Fibroblast of skin of left biceps (primary cell): ENCODE data around the gene ID2.

Source experiments
- DNase-seq, 2 experiments: peaks; one replicate each; pipeline ENCODE4 v3.0.0-alpha.2; 2013; ENCODE audit warnings: low read depth in 2 of 2

The ID2 gene

DNA sequence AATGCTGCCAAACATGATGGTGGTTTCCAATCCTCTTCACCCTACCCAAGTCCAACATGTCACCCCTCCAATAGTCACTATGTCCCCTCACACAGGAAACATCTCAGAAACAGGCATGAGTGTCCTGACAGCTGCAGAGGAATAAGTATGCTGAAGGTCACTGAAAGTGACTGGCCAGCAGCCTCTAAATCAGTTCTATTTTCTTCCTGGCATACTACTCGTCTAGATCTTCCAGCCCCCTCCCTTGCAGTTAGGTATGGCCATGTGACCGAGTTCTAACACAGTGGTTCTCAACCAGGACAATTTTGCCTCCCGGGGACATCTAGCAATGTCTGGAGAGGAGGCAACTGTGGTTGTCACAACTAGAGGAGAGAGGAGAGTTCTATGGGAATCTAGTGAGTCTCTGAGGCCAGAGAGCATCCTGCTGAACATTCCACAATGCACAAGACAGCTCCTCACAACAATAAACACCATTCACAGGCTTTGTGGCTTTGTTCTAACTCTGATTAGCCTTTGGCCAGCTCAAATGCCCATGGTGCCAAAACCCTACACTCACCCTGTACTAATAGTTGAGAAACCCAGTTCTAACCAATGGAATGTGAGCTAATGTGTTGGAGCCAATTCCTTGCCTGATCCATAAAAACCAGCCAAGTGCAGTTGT lies 12.6 kb upstream of the ID2 start:
- no peak for DNase-seq

DNA sequence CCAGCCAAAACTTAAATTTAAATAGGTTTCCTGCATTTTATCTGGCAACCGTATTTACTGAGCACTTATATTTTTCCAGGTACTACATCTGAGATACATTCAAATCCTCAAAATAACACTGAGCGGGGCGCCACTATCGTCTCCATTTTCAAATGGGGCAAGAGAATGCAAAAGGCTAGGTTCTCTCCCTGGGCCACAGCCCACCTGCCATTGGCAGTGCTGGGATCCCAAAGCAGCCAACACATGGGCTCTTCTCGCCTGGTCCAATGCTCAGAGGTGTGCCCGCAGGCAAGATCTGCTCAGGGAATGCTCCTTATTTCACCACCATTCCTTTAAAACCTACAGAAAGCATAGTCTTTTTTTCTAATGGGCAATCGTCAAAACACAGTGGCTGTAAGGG lies 11.3 kb upstream of the ID2 start:
- DNase-seq: no peak

DNA sequence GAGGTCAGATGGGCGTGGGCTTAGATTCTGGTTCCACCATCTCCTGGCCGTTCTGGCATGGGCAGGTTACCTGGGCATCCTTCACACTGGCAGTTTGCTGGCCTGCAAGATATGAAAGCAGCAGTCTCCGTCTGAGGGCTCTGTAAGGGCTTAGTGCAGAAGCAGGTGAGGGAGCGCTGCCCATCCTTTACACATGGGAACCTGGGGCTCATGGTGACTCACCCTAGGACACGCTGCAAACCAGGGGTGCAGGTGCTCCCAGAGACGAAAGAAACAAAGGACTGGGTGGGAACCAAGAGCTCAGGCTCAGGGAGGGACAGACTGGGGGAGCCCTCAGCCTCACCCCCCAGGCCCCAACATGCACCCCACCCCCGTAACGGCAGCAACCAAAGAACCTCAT lies 10.7 kb upstream of the ID2 start:
- DNase-seq: no peak

DNA sequence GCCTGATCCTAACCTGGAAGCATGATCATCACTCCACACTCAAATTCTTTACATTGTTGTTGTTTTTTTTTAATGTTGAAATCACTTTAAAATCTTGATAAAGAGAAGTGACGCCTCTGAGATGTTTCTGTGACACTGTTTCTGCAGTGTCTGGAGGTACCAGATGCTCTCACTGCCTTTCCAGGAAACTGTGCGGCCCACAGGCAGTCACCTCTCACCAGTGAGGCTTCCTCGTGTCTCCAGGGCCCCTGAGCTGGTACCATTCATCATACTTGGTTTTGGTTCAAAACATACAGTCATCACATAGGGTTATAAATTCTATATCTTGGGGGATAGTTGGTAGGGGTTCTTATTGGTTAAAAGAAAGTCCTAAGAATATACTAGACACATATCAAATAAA lies 10.1 kb upstream of the ID2 start:
- no peak for DNase-seq

DNA sequence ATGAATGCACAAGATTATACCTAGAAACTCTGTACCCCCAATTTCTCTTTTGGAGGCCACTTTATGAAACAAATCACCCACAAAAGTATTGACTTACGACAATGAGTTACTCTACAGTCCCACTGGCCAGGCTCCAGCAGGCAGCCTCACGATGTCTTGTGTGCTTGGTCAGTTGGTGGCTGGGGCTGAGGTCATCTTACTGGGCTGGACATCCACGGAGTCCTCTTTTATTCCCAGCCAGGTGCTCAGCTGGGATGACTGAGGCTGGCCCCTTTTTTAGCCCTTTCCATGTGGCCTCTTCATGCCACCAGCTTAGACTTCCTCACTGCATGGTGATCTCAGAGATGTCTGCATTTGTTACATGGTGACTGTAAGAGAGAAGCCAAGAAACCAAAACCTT lies 8.9 kb upstream of the ID2 start:
- DNase-seq: no peak

DNA sequence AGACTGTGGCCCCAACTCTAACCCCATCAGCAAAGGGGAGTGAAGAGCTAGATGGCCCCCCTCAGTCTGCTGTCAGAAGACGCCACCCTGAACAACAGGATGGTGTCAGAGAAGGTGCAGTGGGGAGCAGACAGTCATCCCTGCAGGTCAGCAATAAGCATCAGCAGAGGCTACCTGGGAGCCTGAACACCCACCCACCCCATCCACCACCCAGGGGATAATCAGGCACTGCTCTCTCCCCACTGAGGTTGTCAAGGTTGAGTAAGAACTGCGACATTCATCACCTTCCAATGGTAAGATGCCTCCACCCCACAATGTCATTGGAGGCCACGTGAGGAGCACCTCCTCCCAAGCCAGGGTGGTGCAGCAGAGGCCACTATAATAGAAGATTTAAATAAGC lies 8.5 kb upstream of the ID2 start:
- DNase-seq: no peak

DNA sequence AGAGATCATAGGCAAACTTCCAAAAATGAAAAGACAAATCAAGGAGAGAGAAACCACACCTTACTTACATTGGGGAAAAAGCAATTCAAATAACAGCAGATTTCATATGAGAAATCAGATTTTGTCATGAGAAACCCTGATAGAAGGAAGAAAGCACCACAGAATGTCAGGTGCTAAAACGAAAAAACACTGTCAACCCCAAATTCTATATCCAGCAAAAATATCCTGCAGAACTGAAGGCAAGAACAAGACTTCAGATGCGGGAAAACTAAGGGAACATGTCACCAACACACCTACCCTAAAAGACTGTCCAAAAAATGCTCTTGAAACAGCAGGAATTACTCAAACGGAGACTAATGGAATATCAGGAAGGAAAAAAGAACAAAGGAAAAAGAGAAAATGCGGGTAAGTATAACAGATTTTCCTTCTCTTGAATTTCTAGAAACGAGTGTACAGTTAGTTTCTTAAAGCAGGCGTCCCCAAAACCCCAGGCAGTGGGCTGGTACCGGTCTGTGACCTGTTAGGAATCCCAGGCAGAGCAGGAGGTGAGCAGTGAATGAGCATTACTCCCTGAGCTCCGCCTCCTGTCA lies 7.3 kb upstream of the ID2 start:
- DNase-seq: no peak

DNA sequence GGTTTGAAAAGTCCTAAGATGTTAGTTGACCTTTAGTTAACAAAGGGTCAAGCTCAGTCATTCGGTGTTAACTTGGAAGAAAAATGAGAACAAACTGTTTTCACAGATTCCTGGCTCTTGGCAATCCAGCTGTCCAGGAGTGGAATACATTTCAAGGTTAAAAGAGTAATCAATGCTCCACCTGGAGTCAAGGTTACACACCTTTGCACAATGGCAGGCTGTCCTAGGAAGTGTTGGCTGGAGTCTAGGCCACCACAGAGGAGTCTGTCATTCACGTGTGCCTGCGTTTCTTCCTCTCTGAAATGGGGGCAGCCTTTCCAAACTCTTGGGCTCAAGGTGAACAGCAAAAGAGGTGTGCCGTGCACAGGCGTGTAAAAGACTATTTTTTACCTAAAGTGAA lies 6.3 kb upstream of the ID2 start:
- no peak for DNase-seq

DNA sequence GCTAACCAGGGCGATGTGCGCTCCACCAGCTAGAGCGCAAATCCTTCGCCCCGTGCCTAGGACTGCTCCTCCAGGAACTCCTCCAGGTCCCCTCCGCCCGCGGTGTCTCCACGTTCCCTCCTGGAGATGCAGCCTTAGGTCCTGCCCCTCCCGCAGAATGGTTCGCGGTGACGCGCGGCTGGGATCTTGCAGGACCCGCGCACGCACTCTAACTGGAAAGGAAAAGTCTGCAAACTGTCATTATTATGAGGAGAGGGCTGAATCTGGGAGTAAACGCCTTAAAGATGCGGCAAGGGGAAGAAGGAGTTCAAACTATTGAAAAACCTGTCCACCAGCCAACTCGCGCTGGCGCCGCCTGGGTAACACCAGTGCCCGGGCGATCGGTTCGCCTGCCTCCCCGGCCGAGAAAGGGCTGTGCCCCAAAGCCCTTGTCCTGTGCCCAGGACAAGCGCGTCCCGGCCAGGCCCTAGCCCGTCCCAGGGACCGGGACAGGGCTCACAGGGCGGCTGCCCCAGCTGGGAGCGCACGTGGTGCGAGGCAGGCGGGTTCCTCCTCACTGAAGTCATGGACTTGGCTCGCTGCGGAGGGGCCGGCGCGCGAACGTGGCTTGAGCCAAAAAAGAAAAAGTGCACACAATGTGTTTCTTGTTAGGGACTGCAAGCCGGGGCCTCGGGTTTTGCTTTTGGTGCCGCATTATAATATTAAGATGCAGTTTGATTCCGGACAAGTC lies 5.5 kb upstream of the ID2 start:
- peak in 1 of 2 experiments; percentile 77 for DNase-seq

DNA sequence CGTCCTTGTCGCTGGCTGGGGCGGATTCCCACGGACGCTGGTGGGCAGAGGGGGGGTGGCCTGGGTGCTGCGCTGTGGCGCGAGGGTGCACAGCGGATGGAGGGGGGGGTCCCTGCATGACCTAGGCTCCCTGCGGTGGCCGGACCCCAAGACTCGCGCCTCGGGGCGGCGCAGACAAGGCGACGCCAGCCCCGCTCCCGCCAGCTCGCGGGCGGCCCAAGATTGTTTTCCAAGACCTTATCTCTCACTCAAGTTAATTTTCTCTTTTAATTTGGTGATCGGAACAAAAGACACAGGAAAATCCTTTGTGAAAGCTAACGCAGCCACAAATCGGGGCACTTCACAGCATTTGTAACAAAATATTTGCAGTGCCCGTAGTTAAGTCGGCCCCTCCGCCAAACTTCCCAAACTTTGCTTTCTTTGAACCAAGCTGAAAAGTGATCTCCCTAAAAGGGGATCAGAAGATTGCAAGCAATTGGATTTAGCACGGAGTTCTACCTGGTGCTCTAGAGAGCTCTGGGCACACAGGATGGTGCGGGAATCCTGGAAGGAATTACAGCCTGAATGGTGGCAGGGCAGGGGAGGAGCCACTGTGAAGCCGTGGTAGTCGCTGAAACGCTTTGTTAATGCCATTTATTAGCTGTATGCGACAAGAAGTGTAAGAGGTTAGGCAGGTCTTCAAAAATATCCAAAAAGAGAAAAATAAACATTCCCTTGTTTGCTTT lies 4.8 kb upstream of the ID2 start:
- no peak for DNase-seq

DNA sequence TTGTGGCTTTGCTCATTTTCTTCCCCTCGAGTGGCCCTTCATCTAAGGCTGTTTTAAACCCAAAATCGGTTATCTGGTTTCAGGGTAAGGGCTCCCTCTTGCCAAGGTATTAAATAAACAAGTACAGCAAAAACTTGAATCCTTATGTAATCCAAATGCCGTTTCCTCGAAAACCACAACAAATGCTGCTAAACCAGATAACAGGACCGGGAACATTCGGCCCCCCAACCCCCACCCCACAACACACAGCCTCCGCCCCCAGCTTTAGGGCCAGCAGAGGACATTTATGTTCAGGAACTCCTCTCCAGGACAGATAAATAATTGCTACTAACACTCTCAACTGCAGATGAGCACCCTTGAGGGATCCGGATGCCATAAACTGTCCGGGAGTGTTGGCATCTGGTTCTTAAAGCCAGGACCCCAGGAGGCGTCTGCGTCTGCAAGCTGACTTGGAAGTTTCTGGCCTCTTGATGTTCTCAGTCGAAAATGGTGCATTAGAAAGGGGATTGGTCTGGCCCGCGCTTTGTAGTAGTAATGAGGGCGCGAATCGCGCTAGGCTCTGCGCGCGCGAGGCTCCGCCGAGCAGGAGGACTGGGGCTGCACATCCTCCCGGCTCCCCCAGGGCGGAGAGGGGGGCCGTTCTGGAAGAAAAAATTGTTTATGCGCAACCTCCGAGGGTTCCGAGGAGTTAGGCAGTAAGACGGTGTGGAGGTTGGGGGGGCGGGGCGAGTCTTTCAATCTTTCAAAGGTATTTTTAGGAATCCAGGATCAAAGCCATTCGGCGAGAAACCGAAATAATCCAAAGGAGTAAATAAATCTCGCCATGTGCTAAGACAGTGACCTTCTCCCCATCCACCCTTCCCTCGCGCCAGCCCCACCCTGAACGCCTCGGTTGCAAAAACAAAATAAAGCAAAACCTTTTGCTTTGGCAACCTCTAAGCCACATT lies 3.9 kb upstream of the ID2 start:
- DNase-seq: no peak

DNA sequence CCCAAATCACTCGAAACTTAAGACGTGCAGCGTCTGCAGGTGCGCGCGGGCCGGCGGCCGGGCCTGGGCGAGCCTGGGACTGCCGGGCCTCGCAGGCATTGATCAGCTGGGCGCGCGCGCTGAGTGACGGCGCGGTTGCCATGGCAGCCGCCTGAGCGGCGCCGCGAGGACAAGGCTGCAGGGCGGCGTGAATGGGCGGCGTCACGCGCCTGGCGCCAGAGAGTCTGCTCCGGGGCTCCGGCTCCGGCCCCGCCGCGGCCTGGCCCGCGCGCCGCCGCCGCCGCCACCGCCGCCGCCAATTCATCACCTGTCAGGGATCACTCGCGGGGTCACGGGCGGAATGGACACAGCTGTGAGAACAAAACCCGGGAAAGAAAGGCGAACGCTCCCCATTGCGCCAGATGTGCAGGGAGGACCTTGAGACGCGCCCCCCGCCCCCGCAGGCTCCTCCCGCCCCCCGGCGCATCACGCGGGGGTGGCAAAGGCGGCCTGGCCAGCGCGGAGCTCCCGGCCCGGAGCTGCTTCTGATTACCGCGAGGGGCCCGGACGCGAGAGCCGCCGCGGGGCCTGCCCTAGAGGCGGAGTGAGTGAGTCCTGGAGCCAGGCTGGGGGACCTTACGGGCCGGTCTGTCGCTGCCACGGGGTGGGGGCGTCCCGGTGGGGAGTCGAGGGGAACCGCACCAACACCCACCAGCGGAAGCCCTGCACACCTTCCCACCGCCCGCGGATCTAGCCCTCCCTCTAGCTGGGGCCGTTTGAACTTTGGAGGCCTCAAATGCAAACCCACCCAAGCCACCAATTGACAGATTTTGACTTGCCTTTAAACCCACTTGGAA lies 2.9 kb upstream of the ID2 start:
- DNase-seq: peak in 1 of 2 experiments; percentile 73

DNA sequence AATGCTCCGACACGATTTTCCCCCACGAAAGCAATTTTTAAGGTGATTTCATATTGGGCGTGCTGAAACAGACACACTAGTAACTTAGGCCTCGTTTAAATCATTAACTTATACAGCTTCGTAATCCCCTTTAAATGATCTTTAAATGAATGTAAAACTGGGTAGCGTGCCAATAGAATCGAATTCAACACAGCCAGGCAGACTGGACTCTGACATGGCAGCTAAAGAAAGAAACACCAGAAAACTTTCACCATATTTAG lies 2.4 kb upstream of the ID2 start:
- no peak for DNase-seq

DNA sequence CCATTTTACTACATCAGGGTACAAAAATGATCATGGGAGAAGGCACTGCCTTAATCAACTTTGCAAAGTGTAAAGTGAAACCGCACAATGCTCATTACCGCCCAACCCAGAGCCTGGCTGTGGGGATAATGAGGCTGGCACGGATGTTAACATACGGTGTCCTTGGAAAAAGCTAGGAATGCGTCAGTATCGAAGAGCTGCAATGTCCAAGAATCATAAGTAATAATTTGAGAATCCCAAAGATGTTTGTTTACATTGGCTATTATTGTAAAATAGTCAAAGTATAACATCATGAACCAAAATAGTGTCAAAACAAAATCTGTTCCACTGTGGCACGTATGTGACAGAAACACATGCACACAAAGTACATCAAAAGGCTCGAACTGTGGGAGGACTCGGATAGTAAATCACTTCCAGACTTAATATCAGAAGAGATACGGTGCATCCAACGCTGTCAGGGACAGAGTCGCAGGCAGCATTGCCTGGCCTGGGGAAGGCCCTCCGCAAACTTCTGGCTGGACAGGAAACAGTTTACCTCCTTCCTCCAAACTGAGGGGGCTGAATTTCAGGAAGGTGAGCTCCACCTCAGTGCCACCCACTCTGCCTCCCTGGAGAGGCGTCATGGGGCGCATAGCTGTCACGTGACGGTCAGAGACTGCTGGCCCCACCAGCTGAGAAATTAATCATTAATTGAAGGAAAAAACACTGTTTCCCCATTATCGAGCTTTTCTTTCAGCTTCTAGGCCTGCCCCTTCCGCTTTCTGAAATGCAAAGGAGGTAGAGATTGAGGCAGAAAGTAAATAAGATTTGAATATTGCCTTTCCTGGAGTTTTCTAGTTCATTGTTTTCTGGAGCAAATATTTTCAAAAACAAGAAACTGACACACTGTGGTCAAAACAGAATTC lies 1.8 kb upstream of the ID2 start:
- DNase-seq: no peak

DNA sequence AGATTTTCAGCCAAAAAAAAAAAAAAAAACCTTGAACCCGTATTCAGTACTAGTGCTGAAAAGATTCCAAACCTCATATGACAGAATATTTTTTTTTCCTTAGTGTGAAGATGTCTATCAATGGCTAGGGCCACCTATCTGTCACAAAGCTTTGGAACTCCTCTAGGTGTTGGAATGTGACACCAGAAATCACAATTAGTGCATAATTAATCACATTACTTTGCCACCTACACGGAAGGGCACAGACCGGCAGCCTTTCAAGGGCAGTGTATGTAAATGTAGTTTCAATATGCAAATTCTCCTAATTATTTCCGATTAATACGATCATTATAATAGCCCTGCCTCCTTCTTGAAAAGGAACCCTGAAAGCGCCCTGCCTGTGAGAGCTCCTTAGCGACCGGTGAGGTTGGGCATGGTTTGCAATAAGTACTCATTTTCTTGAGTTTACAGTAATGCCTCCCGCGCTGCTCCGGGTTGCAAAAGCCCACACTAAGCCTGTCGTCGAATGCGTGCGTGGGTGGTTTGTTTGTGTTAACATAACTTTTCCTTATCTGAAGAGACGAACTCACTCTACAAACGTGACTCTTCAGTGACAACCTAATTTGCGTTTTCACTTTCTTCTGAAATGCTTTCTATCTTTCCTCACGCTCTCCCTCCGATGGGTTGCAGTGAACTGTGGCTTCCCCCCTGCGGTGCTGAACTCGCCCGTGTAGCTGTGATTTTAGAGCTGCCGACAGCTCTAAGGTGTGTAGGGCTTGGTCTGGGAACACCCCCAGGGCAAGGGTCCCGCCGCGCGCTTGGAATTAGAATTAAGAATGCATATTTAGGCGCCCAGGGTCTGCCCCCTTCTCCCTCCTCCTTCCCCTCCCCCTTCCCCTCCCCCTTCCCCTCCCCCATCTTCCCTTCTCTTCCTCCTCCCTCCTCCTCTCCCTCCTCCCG lies 765 bp upstream of the ID2 start:
- peak in 1 of 2 experiments; percentile 62 for DNase-seq

DNA sequence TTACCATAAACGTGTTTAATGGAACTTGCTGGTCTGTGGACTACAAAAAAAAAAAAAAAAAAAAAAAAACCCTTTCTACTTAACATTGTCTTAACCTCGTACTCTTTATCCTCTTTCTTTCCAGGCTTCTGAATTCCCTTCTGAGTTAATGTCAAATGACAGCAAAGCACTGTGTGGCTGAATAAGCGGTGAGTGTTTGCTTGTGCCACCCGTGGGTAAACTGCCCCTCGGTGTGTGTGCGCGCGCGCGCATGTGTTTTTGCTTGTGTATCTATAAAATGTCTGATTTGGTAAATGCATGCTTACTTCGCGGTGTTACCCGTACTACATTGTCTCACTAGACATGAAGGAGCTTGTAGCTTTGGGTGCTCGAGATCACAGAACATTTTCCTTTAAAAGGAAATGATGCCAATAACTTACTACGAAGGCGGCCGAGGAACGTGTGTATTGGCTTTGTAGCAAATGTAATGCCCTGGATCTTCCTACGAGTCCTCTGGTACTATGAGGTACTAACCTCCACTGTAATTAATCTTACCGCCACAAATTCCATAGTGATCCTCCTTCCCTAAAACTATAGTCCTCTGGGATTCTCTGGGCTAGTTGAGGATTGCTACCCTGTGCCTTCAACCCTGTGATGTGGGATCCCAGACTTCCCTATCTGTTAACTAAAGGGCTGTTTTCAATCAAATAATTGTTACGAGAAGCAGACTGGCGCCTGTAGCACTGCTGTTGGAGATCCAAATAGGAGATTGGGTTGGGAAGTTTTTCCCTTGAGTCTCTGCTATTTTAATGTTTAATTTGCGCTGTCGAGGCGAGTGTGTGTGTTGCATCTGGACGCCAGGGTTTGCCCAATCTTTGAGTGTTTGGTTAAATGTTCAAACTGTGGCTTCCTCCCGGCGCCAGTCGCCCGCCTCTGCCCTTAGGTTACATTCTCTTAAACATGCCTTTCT lies 1.1 kb downstream of the ID2 start:
- DNase-seq: no peak

DNA sequence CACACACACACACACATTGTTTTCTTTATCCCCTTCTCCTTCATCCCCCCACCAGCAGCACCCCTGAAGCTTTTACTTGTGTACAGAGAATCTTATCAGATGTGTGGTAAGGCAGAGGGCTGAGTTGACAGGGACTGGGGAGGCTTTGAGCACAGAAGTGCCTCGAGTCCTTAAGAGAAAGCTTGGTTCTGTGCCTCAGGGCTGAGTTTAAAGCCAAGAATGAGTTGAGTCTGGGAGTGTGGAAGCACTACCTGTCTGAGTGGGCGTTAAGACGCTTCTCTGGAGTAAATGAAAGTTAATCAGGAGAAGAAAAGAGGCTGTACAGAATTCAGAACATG lies 2.7 kb downstream of the ID2 start:
- no peak for DNase-seq
